ENCODE results near the gene LAD1.

DNA sequence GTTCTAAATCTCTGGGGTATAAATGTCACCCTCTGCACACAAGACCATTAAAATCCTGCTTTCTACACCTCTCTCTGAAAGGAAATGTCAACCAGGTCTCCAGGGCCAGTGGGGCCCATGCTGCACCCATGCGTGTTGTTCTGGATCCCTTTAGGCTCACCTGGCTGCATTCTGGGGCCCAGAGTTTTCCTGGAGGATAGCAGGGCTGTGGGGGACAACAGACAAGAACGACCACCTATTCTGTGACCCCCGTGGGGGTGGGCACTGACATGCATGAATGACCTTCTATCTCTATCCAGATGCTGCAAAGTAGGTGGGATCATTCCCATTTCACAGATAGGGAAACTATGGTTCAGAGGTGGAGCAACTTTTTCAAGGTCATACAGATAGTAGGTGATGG lies 63.2 kb downstream of the LAD1 start:
- TF ChIP-seq, protein P1, sequence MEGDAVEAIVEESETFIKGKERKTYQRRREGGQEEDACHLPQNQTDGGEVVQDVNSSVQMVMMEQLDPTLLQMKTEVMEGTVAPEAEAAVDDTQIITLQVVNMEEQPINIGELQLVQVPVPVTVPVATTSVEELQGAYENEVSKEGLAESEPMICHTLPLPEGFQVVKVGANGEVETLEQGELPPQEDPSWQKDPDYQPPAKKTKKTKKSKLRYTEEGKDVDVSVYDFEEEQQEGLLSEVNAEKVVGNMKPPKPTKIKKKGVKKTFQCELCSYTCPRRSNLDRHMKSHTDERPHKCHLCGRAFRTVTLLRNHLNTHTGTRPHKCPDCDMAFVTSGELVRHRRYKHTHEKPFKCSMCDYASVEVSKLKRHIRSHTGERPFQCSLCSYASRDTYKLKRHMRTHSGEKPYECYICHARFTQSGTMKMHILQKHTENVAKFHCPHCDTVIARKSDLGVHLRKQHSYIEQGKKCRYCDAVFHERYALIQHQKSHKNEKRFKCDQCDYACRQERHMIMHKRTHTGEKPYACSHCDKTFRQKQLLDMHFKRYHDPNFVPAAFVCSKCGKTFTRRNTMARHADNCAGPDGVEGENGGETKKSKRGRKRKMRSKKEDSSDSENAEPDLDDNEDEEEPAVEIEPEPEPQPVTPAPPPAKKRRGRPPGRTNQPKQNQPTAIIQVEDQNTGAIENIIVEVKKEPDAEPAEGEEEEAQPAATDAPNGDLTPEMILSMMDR (IDR thresholded peaks at IDR 0.05) = no peak
- TF ChIP-seq POLR2A (IDR thresholded peaks at IDR 0.05) = no peak
- no peak for TF ChIP-seq POLR2AphosphoS5 (IDR thresholded peaks at IDR 0.05)
- TF ChIP-seq EP300 (IDR thresholded peaks at IDR 0.05) = no peak

Measured in suprapubic skin (tissue), 4 donors.